Right lobe of liver (tissue), 4 donors: ENCODE data around the gene ARHGAP30.

Experiments used
- CTCF ChIP-seq, 4 donors: fragments of 200-600 bp in 3 of 4; fragments of 450-650 bp in 1 of 4; IDR thresholded peaks; one replicate each; pipeline versions ENCODE4 v1.5.1 to v1.8.0; 2016 to 2022; ENCODE audit warnings: antibody characterized with exemption in 4 of 4, mild to moderate bottlenecking in 2 of 4
- POLR2A ChIP-seq: fragments of 450-650 bp; IDR thresholded peaks from one replicate; pipeline ENCODE4 v1.6.1; 2017; ENCODE audit warnings: antibody characterized with exemption, mild to moderate bottlenecking
- donor health status: DM: no; HTN: no; CAD: no.
- donor health status: DM: no; HTN: no; CAD: no.
- donor health status: DM: no; HTN: yes; CAD: no.

- peak in 1 of 4 donors; percentile 17 for TF ChIP-seq CTCF (IDR thresholded peaks at IDR 0.05)
- TF ChIP-seq POLR2A: no peak
Measured at GRCh38 chr1:161054805-161055204, 14.9 kb downstream of the ARHGAP30 start.
